Measurements from ENCODE around the gene PINLYP. TPM values are rescaled to one million over a fixed set of nuclear protein-coding genes. Genes with fewer than 3 reads are reported as not detected.

The PINLYP gene
- total RNA-seq, 4 donors from 2014 or later: 2.3 to 9.4 (median 6.7) TPM

- H3K4me3 ChIP-seq: peak overlapping the region; percentile 29 to 70
- H3K4me1 ChIP-seq: peaks cover 0 to 37% (median 11%) of the 10 kb centered on the region in 3 donors
- no peak for TF ChIP-seq POLR2A (IDR thresholded peaks at IDR 0.05)
- TF ChIP-seq CTCF (IDR thresholded peaks at IDR 0.05): no peak
- TF ChIP-seq EP300 (IDR thresholded peaks at IDR 0.05): no peak
- no peak for TF ChIP-seq POLR2AphosphoS5 (IDR thresholded peaks at IDR 0.05)
- ATAC-seq: no peak
- peak overlapping the region; percentile 57 to 96 (median 90) for H3K27ac ChIP-seq
- peaks cover 0 to 8% (median 0%) of the 10 kb centered on the region in 3 donors for H3K9me3 ChIP-seq
- 0 to 10% methylated on average over 2 to 5 of the region's 17 CpGs for WGBS, 2 donors (ENCODE audit: low coverage in 1 of 2)
- peaks cover 0 to 25% of the 10 kb centered on the region in 2 donors for H3K36me3 ChIP-seq
- no peaks in the 10 kb centered on the region for H3K27me3 ChIP-seq
These were observed 41.2 kb upstream of the PINLYP start for GRCh38 chr19:43534305-43534815.

- peak; percentile 11 for ATAC-seq
- Histone ChIP-seq H3K27me3 (no peaks in the 10 kb centered on the region), H3K36me3 (peaks cover 0 to 32% of the 10 kb centered on the region in 2 donors), H3K4me1 (peaks cover 0 to 37% (median 11%) of the 10 kb centered on the region in 3 donors), H3K4me3 (peak overlapping the region in 1 of 2 donors; percentile 70), H3K9me3 (peaks cover 0 to 11% (median 0%) of the 10 kb centered on the region in 3 donors), H3K27ac (peak overlapping the region; percentile 57 to 96 (median 90))
- TF ChIP-seq POLR2A (IDR thresholded peaks at IDR 0.05): no peak
- peak; percentile 61 for TF ChIP-seq POLR2AphosphoS5 (IDR thresholded peaks at IDR 0.05)
- TF ChIP-seq CTCF (IDR thresholded peaks at IDR 0.05): peak in 3 of 4 experiments; percentile 69 to 83 (median 81)
- no peak for TF ChIP-seq EP300 (IDR thresholded peaks at IDR 0.05)
- 40 to 60% methylated on average over 1 to 5 of the region's 62 CpGs for WGBS, 2 donors (ENCODE audit: low coverage in 1 of 2)
These were observed 40.5 kb upstream of the PINLYP start for GRCh38 chr19:43534816-43535761.

GRCh38 chr19:43538922-43539321, 36.7 kb upstream of the PINLYP start:
- Histone ChIP-seq H3K27ac (no peak overlapping the region), H3K27me3 (no peaks in the 10 kb centered on the region), H3K4me1 (peaks cover 0 to 19% (median 11%) of the 10 kb centered on the region in 3 donors), H3K36me3 (peaks cover 0 to 70% of the 10 kb centered on the region in 2 donors), H3K4me3 (no peak overlapping the region), H3K9me3 (peaks cover 0 to 11% (median 0%) of the 10 kb centered on the region in 3 donors)
- no peak for ATAC-seq
- no peak for TF ChIP-seq POLR2A (IDR thresholded peaks at IDR 0.05)
- TF ChIP-seq CTCF (IDR thresholded peaks at IDR 0.05): no peak
- TF ChIP-seq EP300 (IDR thresholded peaks at IDR 0.05): no peak
- no peak for TF ChIP-seq POLR2AphosphoS5 (IDR thresholded peaks at IDR 0.05)

- H3K36me3 ChIP-seq: peaks cover 0 to 85% of the 10 kb centered on the region in 2 donors
- H3K4me1 ChIP-seq: peaks cover 0 to 5% (median 3%) of the 10 kb centered on the region in 3 donors
- ATAC-seq: no peak
- peaks cover 0 to 11% (median 0%) of the 10 kb centered on the region in 3 donors for H3K9me3 ChIP-seq
- TF ChIP-seq POLR2A (IDR thresholded peaks at IDR 0.05): no peak
- no peak for TF ChIP-seq EP300 (IDR thresholded peaks at IDR 0.05)
- no peak for TF ChIP-seq POLR2AphosphoS5 (IDR thresholded peaks at IDR 0.05)
- TF ChIP-seq CTCF (IDR thresholded peaks at IDR 0.05): no peak
- no peak overlapping the region for H3K27ac ChIP-seq
- H3K27me3 ChIP-seq: no peaks in the 10 kb centered on the region
- H3K4me3 ChIP-seq: no peak overlapping the region
- WGBS, 2 donors (ENCODE audit: low coverage in 1 of 2): 86% methylated on average over 2 of the region's 3 CpGs; no CpG with 5 or more reads in 1 of the 2 donors
These were observed 35.2 kb upstream of the PINLYP start for GRCh38 chr19:43540381-43540780.

Data from gastroesophageal sphincter (tissue), 4 donors.